B cell (primary cell): ENCODE measurements around the gene NEUROD2. TPM values are rescaled to one million over a fixed set of nuclear protein-coding genes. Genes with fewer than 3 reads are reported as not detected.

ENCODE experiments used
- ATAC-seq: fragments of 200-7000 bp; cut with Tn5 transposase; one replicate; pipeline ENCODE4 v1.10.0; 2021; ENCODE audit warnings: low read depth, mild to moderate bottlenecking, moderate number of reproducible peaks, moderate library complexity
- CTCF ChIA-PET: fragments of 350-600 bp; sonication (Branson Sonifier 250); formaldehyde crosslinking; loops from one replicate; lab custom pipeline; 2021; ENCODE audit warnings: antibody characterized with exemption, inconsistent platforms; lab: Charles Lee
- POLR2A ChIA-PET: fragments of 350-600 bp; sonication (Branson Sonifier 250); formaldehyde crosslinking; loops from one replicate; lab custom pipeline; 2021; ENCODE audit warnings: antibody characterized with exemption; lab: Charles Lee
- DNase-seq: peaks from one replicate; pipeline ENCODE4 v3.0.0; 2013
- H2AFZ ChIP-seq: 2 replicates; pipeline ENCODE4 v1.6.1; 2012; ENCODE audit warnings: mild to moderate bottlenecking, low read depth, low read length; ENCODE audit not compliant: insufficient read depth, poor library complexity, severe bottlenecking
- H3K27ac ChIP-seq, 2 donors: 1 replicate in 1 of 2; 2 replicates in 1 of 2; pipeline ENCODE4 v1.5.1; 2012 to 2013; ENCODE audit warnings: low read length in 2 of 2, mild to moderate bottlenecking in 2 of 2, moderate library complexity in 1 of 2
- H3K27me3 ChIP-seq, 4 experiments: fragments of 200-600 bp in 1 of 4; sonication (generic) in 1 of 4; replicated peaks in 1 of 4; 1 replicate in 2 of 4; 2 replicates in 2 of 4; pipeline versions ENCODE4 v1.6.1 to v1.7.0; 2013 to 2016; ENCODE audit warnings: low read length in 3 of 4, mild to moderate bottlenecking in 2 of 4, mixed read lengths in 1 of 4, moderate library complexity in 1 of 4; ENCODE audit not compliant: insufficient read depth in 4 of 4, control insufficient read depth in 3 of 4; ENCODE audit errors: control extremely low read depth in 1 of 4
- H3K36me3 ChIP-seq, 2 experiments: replicated peaks in 1 of 2; 1 replicate in 1 of 2; 2 replicates in 1 of 2; pipeline versions ENCODE4 v1.6.1 to v1.7.1; 2013; ENCODE audit warnings: low read length in 1 of 2; ENCODE audit not compliant: insufficient read depth in 2 of 2, control insufficient read depth in 1 of 2; ENCODE audit errors: control extremely low read depth in 1 of 2, extremely low read depth in 1 of 2
- H3K4me1 ChIP-seq, 2 donors: fragments of 200-600 bp in 1 of 2; sonication (generic) in 1 of 2; 1 replicate in 1 of 2; 2 replicates in 1 of 2; pipeline versions ENCODE4 v1.5.1 to v1.6.1; 2013 to 2017; ENCODE audit warnings: low read length in 2 of 2; ENCODE audit not compliant: control insufficient read depth in 2 of 2, insufficient read depth in 2 of 2
- H3K4me2 ChIP-seq: replicated peaks from 2 replicates; pipeline ENCODE3; 2012; ENCODE audit warnings: mild to moderate bottlenecking, low read depth, low read length; ENCODE audit not compliant: poor library complexity, severe bottlenecking
- H3K4me3 ChIP-seq, 5 experiments: fragments of 200-600 bp in 1 of 5; sonication (generic) in 1 of 5; 1 replicate in 3 of 5; 2 replicates in 2 of 5; pipeline versions ENCODE4 v1.5.1 to v1.7.0; 2011 to 2016; ENCODE audit warnings: low read length in 4 of 5, mild to moderate bottlenecking in 4 of 5, low read depth in 2 of 5, control low read depth in 1 of 5, moderate library complexity in 1 of 5; ENCODE audit not compliant: insufficient read depth in 1 of 5; ENCODE audit errors: control extremely low read depth in 1 of 5, extremely low read depth in 1 of 5
- H3K79me2 ChIP-seq: fragments of 200-600 bp; sonication (generic); one replicate; pipeline ENCODE4 v1.6.0; 2016; ENCODE audit warnings: low read length; ENCODE audit not compliant: control insufficient read depth, insufficient read depth
- H3K9ac ChIP-seq: fragments of 200-600 bp; sonication (generic); 2 replicates; pipeline ENCODE4 v1.6.1; 2017; ENCODE audit warnings: mild to moderate bottlenecking, low read length, moderate library complexity
- H3K9me3 ChIP-seq, 3 donors: one replicate each; pipeline versions ENCODE4 v1.6.1 to v1.7.1; 2013; ENCODE audit warnings: low read length in 2 of 3; ENCODE audit not compliant: control insufficient read depth in 2 of 3, insufficient read depth in 1 of 3; ENCODE audit errors: control extremely low read depth in 1 of 3
- H4K20me1 ChIP-seq: 2 replicates; pipeline ENCODE4 v1.6.0; 2012; ENCODE audit warnings: mild to moderate bottlenecking, low read length; ENCODE audit not compliant: insufficient read depth, control insufficient read depth, poor library complexity, severe bottlenecking
- H3K27ac Mint-ChIP-seq: one replicate; pipeline ENCODE4 v1.8.0; 2021; ENCODE audit warnings: mixed read lengths
- H3K27me3 Mint-ChIP-seq: one replicate; pipeline ENCODE4 v1.8.0; 2021; ENCODE audit warnings: mixed read lengths
- H3K4me1 Mint-ChIP-seq: one replicate; pipeline ENCODE4 v1.8.0; 2021; ENCODE audit warnings: mixed read lengths
- H3K4me3 Mint-ChIP-seq: one replicate; pipeline ENCODE4 v1.8.0; 2021; ENCODE audit warnings: mixed read lengths
- H3K9me3 Mint-ChIP-seq: one replicate; pipeline ENCODE4 v1.8.0; 2022; ENCODE audit warnings: mixed read lengths; ENCODE audit not compliant: insufficient read depth
- CTCF ChIP-seq: fragments of 200-600 bp; IDR thresholded peaks from one replicate; pipeline ENCODE4 v1.8.0; 2022; ENCODE audit warnings: antibody characterized with exemption, mild to moderate bottlenecking
- EZH2 ChIP-seq: IDR thresholded peaks from 2 replicates; pipeline ENCODE4 v1.6.1; 2012; ENCODE audit warnings: borderline replicate concordance, low read depth, mild to moderate bottlenecking, moderate library complexity, low read length; ENCODE audit not compliant: insufficient read depth, poor library complexity, severe bottlenecking
- WGBS: methylation state at CpG from one replicate; pipeline ENCODE4 v1.1.5; 2013; ENCODE audit warnings: missing lambda C conversion rate; ENCODE audit not compliant: insufficient coverage; 5-methylcytosine and 5-hydroxymethylcytosine counted together
- intact Hi-C: fragments of 100-400 bp; cut with micrococcal nuclease; formaldehyde crosslinking; loops from one replicate; pipeline ENCODE4 v1.10.0; 2022
- polyA plus RNA-seq: library from polyadenylated mRNA; depleted of rRNA; stranded (reverse); fragments of >200 nt; gene quantifications from 2 replicates; pipeline ENCODE4 v1.2.3, GENCODE V29; 2012
- total RNA-seq, 2 donors: library from RNA; stranded (reverse); fragments of 120-200 nt in 1 of 2; gene quantifications; 1 replicate in 1 of 2; 2 replicates in 1 of 2; pipeline versions ENCODE4 v1.2.3 to v1.2.4, GENCODE V29; 2013 to 2022

The NEUROD2 gene
- total and polyA plus RNA-seq, 2 donors (not counting 1 experiment from before 2014, with no cell fraction given), result 0.04 TPM; not detected in 1

GRCh38 chr17:39626171-39627046 lies 18.7 kb upstream of the NEUROD2 start, which contains the start of gene PPP1R1B:
Gene PPP1R1B (plus strand): TSS chr17:39626952. CDS start chr17:39627393, 441 bp downstream.
- CTCF ChIA-PET, result interaction anchor here (1.0 to 13.0 kb wide), 8 partner anchors 6 to 76 kb away, joined by 3 to 262 read pairs (median 34); partner anchors contain the start of genes PNMT, STARD3 and TCAP
- peak within 1 kb of the TSS; percentile 86 for H3K4me2 ChIP-seq
- H3K4me3 Mint-ChIP-seq, result peak within 1 kb of the TSS; percentile 68

More at GRCh38 chr17:39626171-39627046, 18.7 kb upstream of the NEUROD2 start, which contains the start of gene PPP1R1B:
- Histone ChIP-seq H3K27ac (no peak within 1 kb of the TSS), H4K20me1 (no peaks in the 10 kb centered on the region), H3K36me3 (no peaks in the 10 kb centered on the region), H3K4me1 (peaks cover 33 to 39% of the 10 kb centered on the region in 2 donors), H3K9me3 (no peaks in the 10 kb centered on the region), H3K4me3 (peak within 1 kb of the TSS in 4 of 5 experiments; percentile 28 to 37 (median 34)), H3K27me3 (peaks cover 0 to 60% (median 17%) of the 10 kb centered on the region in 4 experiments), H2AFZ (peak within 1 kb of the TSS; percentile 65), H3K79me2 (peaks cover 7% of the 10 kb centered on the region), H3K9ac (peak within 1 kb of the TSS; percentile 41)
- POLR2A ChIA-PET, result interaction anchor here (0.5 to 0.9 kb wide), 2 partner anchors 64 to 71 kb away, joined by 5 read pairs; no protein-coding TSS in a partner anchor
- DNase-seq (no peak), ATAC-seq (no peak)
- Mint-ChIP-seq H3K27me3 (peaks cover 24% of the 10 kb centered on the region), H3K27ac (peak within 1 kb of the TSS; percentile 32), H3K4me1 (peaks cover 40% of the 10 kb centered on the region), H3K9me3 (no peaks in the 10 kb centered on the region)
- intact Hi-C loops, result no loop called here
- TF ChIP-seq EZH2 (no peak), CTCF (no peak)
- 31% methylated on average over 23 of the region's 29 CpGs for WGBS
